Neural progenitor cell (in vitro differentiated cells): ENCODE measurements around the gene TSPAN5. TPM values are rescaled to one million over a fixed set of nuclear protein-coding genes. Genes with fewer than 3 reads are reported as not detected.

Source experiments
- DNase-seq: peaks from one replicate; pipeline ENCODE4 v3.0.0-alpha.2; 2016; ENCODE audit warnings: low spot score
- H2AFZ ChIP-seq: fragments of 200-600 bp; sonication (generic); replicated peaks from 2 replicates; pipeline ENCODE4 v1.6.1; 2016; ENCODE audit warnings: antibody characterized with exemption
- H3F3A ChIP-seq: fragments of 200-600 bp; sonication (generic); 2 replicates; pipeline ENCODE4 v1.6.1; 2016; ENCODE audit warnings: antibody characterized with exemption, low read depth
- H3K27ac ChIP-seq: fragments of 200-600 bp; sonication (generic); 2 replicates; pipeline ENCODE4 v1.5.1; 2016; ENCODE audit warnings: mild to moderate bottlenecking
- H3K27me3 ChIP-seq: fragments of 200-600 bp; sonication (generic); 2 replicates; pipeline ENCODE4 v1.6.1; 2016; ENCODE audit warnings: mild to moderate bottlenecking, moderate library complexity
- H3K36me3 ChIP-seq: fragments of 200-600 bp; sonication (generic); 2 replicates; pipeline ENCODE4 v1.5.1; 2016
- H3K4me1 ChIP-seq: fragments of 200-600 bp; sonication (generic); 2 replicates; pipeline ENCODE4 v1.6.1; 2016; ENCODE audit warnings: mixed run types
- H3K4me2 ChIP-seq: fragments of 200-600 bp; sonication (generic); 2 replicates; pipeline ENCODE4 v1.6.1; 2016
- H3K4me3 ChIP-seq: fragments of 200-600 bp; sonication (generic); 2 replicates; pipeline ENCODE4 v1.5.1; 2016
- H3K79me2 ChIP-seq: fragments of 200-600 bp; sonication (generic); 2 replicates; pipeline ENCODE4 v1.6.1; 2016; ENCODE audit warnings: low read depth
- H3K9ac ChIP-seq: fragments of 200-600 bp; sonication (generic); 2 replicates; pipeline ENCODE4 v1.6.1; 2016
- H3K9me3 ChIP-seq: fragments of 200-600 bp; sonication (generic); 2 replicates; pipeline ENCODE4 v1.5.1; 2016; ENCODE audit warnings: low read depth
- H4K20me1 ChIP-seq: fragments of 200-600 bp; sonication (generic); 2 replicates; pipeline ENCODE4 v1.6.1; 2016; ENCODE audit warnings: low read depth
- H3K27ac Mint-ChIP-seq: 3 replicates; pipeline ENCODE4 v1.8.0; 2021; ENCODE audit warnings: mixed read lengths
- H3K27me3 Mint-ChIP-seq: 2 replicates; pipeline ENCODE4 v1.8.0; 2022; ENCODE audit warnings: low read depth, mild to moderate bottlenecking, inconsistent platforms, moderate library complexity, mixed read lengths; ENCODE audit not compliant: insufficient read depth
- H3K36me3 Mint-ChIP-seq: 3 replicates; pipeline ENCODE4 v1.8.0; 2021; ENCODE audit warnings: mixed read lengths
- H3K4me1 Mint-ChIP-seq: 3 replicates; pipeline ENCODE4 v1.8.0; 2021; ENCODE audit warnings: mixed read lengths
- H3K4me3 Mint-ChIP-seq: 3 replicates; pipeline ENCODE4 v1.8.0; 2021; ENCODE audit warnings: mild to moderate bottlenecking, moderate library complexity, mixed read lengths
- H3K9me3 Mint-ChIP-seq: 3 replicates; pipeline ENCODE4 v1.8.0; 2020; ENCODE audit warnings: mixed read lengths
- CTCF ChIP-seq: fragments of 200-600 bp; sonication (generic); IDR thresholded peaks from 2 replicates; pipeline ENCODE4 v1.5.1; 2017; ENCODE audit warnings: antibody characterized with exemption, mild to moderate bottlenecking
- EZH2 ChIP-seq: fragments of 200-600 bp; sonication (generic); IDR thresholded peaks from 2 replicates; pipeline ENCODE4 v1.6.1; 2017; ENCODE audit warnings: antibody characterized with exemption, mild to moderate bottlenecking, moderate library complexity
- EZH2phosphoT487 ChIP-seq: fragments of 200-600 bp; sonication (generic); IDR thresholded peaks from 2 replicates; pipeline ENCODE4 v1.6.1; 2017; ENCODE audit warnings: antibody characterized with exemption
- total RNA-seq: library from RNA; depleted of rRNA; stranded (reverse); fragments of >200 nt; gene quantifications from 2 replicates; pipeline ENCODE4 v1.2.3, GENCODE V29; 2015; ENCODE audit warnings: low replicate concordance

TSPAN5 gene
- total RNA-seq, 1 donor from 2014 or later, result 34.9 TPM

- TF ChIP-seq EZH2phosphoT487 (no peak), EZH2 (no peak), CTCF (no peak)
- no peaks in the 10 kb centered on the region for H3K36me3 ChIP-seq
- peak overlapping the region; percentile 31 for H3K4me2 ChIP-seq
- peaks cover 47% of the 10 kb centered on the region for H3K4me1 ChIP-seq
- peak; percentile 64 for DNase-seq
- peaks cover 68% of the 10 kb centered on the region for H3K79me2 ChIP-seq
- H3K27ac ChIP-seq, result peak overlapping the region; percentile 69
- Mint-ChIP-seq H3K4me1 (peaks cover 62% of the 10 kb centered on the region), H3K9me3 (no peaks in the 10 kb centered on the region), H3K27ac (no peak overlapping the region), H3K27me3 (peaks cover 12% of the 10 kb centered on the region), H3K36me3 (no peaks in the 10 kb centered on the region), H3K4me3 (no peak overlapping the region)
- no peak overlapping the region for H2AFZ ChIP-seq
- peaks cover 12% of the 10 kb centered on the region for H3F3A ChIP-seq
- no peaks in the 10 kb centered on the region for H3K27me3 ChIP-seq
- peaks cover 41% of the 10 kb centered on the region for H4K20me1 ChIP-seq
- H3K9me3 ChIP-seq, result no peaks in the 10 kb centered on the region
- no peak overlapping the region for H3K4me3 ChIP-seq
- no peak overlapping the region for H3K9ac ChIP-seq
Measured at GRCh38 chr4:98620087-98620784, 38.2 kb downstream of the TSPAN5 start.

- Mint-ChIP-seq H3K4me3 (no peak overlapping the region), H3K36me3 (no peaks in the 10 kb centered on the region), H3K4me1 (peaks cover 66% of the 10 kb centered on the region), H3K9me3 (no peaks in the 10 kb centered on the region), H3K27me3 (peaks cover 12% of the 10 kb centered on the region), H3K27ac (no peak overlapping the region)
- Histone ChIP-seq H3K79me2 (peaks cover 68% of the 10 kb centered on the region), H2AFZ (no peak overlapping the region), H3K9ac (no peak overlapping the region), H3K36me3 (no peaks in the 10 kb centered on the region), H3F3A (peaks cover 12% of the 10 kb centered on the region), H3K4me1 (peaks cover 52% of the 10 kb centered on the region), H3K9me3 (no peaks in the 10 kb centered on the region), H3K4me3 (no peak overlapping the region), H3K27me3 (no peaks in the 10 kb centered on the region), H3K27ac (no peak overlapping the region), H4K20me1 (peaks cover 41% of the 10 kb centered on the region), H3K4me2 (no peak overlapping the region)
- no peak for DNase-seq
- TF ChIP-seq CTCF (no peak), EZH2 (no peak), EZH2phosphoT487 (no peak)
Measured at GRCh38 chr4:98619180-98619579, 39.2 kb downstream of the TSPAN5 start.

GRCh38 chr4:98618680-98619079 lies 39.7 kb downstream of the TSPAN5 start:
- H3K79me2 ChIP-seq, result peaks cover 68% of the 10 kb centered on the region

More at GRCh38 chr4:98618680-98619079, 39.7 kb downstream of the TSPAN5 start:
- no peak overlapping the region for H2AFZ ChIP-seq
- no peak overlapping the region for H3K4me3 Mint-ChIP-seq
- no peaks in the 10 kb centered on the region for H3K9me3 ChIP-seq
- no peak overlapping the region for H3K9ac ChIP-seq
- H3K9me3 Mint-ChIP-seq, result no peaks in the 10 kb centered on the region
- no peaks in the 10 kb centered on the region for H3K36me3 ChIP-seq
- H3K27ac Mint-ChIP-seq, result no peak overlapping the region
- DNase-seq, result no peak
- peaks cover 37% of the 10 kb centered on the region for H4K20me1 ChIP-seq
- H3K4me1 ChIP-seq, result peaks cover 52% of the 10 kb centered on the region
- TF ChIP-seq EZH2 (no peak), CTCF (no peak), EZH2phosphoT487 (no peak)
- H3K4me1 Mint-ChIP-seq, result peaks cover 66% of the 10 kb centered on the region
- no peak overlapping the region for H3K4me3 ChIP-seq
- no peak overlapping the region for H3K27ac ChIP-seq
- no peaks in the 10 kb centered on the region for H3K36me3 Mint-ChIP-seq
- H3K4me2 ChIP-seq, result no peak overlapping the region
- H3K27me3 ChIP-seq, result no peaks in the 10 kb centered on the region
- peaks cover 12% of the 10 kb centered on the region for H3F3A ChIP-seq
- peaks cover 12% of the 10 kb centered on the region for H3K27me3 Mint-ChIP-seq
